A549 (cell line): ENCODE data around the gene GAS7.
"Not testable (repeated sequence)": the region's sequence is repeated elsewhere in the genome, so short reads cannot be mapped to it uniquely, and the experiment has no call there.

ENCODE experiments used
- BHLHE40 ChIP-seq: IDR thresholded peaks from 2 replicates; pipeline ENCODE4 v1.6.1; 2012; ENCODE audit warnings: low read depth, low read length, inconsistent platforms
- CEBPB ChIP-seq, 2 experiments: fragments of >200 bp in 1 of 2; sonication (Bioruptor Twin) in 1 of 2; formaldehyde crosslinking in 1 of 2; IDR thresholded peaks; 2 replicates each; pipeline ENCODE4 v1.6.1; 2012 to 2016
- EP300 ChIP-seq, 2 experiments: fragments of >200 bp; sonication (Bioruptor Twin); formaldehyde crosslinking; IDR thresholded peaks; 2 replicates in 1 of 2; 3 replicates in 1 of 2; pipeline ENCODE4 v1.6.1; 2016 to 2017
- HDAC2 ChIP-seq: fragments of 200-600 bp; sonication (generic); IDR thresholded peaks from 2 replicates; pipeline ENCODE4 v1.6.1; 2016
- NFE2L2 ChIP-seq: fragments of 150-350 bp; conservative IDR thresholded peaks from 2 replicates; pipeline ENCODE4 v1.6.1; 2014; ENCODE audit warnings: low read length
- POLR2A ChIP-seq: IDR thresholded peaks from 2 replicates; pipeline ENCODE4 v1.6.1; 2012; ENCODE audit warnings: mild to moderate bottlenecking, low read length
- REST ChIP-seq: fragments of 200-600 bp; sonication (generic); IDR thresholded peaks from 2 replicates; pipeline ENCODE4 v1.6.1; 2016; ENCODE audit warnings: antibody characterized with exemption, mild to moderate bottlenecking, moderate library complexity
- TF ChIP-seq, protein P1 (sequence below): fragments of >200 bp; sonication (Bioruptor Twin); formaldehyde crosslinking; IDR thresholded peaks from 3 replicates; pipeline ENCODE4 v1.5.1; 2016

DNA sequence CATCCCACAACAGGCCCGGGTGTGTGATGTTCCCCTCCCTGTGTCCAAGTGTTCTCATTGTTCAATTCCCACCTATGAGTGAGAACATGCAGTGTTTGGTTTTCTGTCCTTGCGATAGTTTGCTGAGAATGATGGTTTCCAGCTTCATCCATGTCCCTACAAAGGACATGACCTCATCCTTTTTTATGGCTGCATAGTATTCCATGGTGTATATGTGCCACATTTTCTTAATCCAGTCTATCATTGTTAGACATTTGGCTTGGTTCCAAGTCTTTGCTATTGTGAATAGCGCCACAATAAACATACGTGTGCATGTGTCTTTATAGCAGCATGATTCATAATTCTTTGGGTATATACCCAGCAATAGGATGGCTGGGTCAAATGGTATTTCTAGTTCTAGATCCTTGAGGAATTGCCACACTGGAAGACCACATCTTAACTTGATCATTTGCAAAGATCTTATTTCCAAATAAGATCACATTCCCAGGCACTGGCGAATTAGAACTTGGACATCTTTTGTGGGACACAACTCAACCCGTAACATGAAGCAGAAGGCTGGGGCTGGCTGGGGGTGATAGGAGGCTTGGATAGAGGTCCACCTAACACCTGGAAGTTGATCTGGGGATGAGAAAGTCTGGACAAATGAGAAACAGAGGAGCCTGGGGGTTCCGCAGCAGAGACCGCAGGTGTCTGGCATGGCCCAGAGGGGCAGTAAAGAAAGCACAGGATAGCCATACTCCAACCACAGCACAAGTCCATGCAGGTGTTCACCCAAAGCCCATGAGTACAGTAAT lies 195.6 kb downstream of the GAS7 start:
- not testable (repeated sequence) for TF ChIP-seq EP300 (IDR thresholded peaks at IDR 0.05); BHLHE40; HDAC2; CEBPB (IDR thresholded peaks at IDR 0.05); NFE2L2; POLR2A; REST
- TF ChIP-seq, protein P1, sequence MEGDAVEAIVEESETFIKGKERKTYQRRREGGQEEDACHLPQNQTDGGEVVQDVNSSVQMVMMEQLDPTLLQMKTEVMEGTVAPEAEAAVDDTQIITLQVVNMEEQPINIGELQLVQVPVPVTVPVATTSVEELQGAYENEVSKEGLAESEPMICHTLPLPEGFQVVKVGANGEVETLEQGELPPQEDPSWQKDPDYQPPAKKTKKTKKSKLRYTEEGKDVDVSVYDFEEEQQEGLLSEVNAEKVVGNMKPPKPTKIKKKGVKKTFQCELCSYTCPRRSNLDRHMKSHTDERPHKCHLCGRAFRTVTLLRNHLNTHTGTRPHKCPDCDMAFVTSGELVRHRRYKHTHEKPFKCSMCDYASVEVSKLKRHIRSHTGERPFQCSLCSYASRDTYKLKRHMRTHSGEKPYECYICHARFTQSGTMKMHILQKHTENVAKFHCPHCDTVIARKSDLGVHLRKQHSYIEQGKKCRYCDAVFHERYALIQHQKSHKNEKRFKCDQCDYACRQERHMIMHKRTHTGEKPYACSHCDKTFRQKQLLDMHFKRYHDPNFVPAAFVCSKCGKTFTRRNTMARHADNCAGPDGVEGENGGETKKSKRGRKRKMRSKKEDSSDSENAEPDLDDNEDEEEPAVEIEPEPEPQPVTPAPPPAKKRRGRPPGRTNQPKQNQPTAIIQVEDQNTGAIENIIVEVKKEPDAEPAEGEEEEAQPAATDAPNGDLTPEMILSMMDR, result not testable (repeated sequence)
